Fibroblast of mammary gland (primary cell): ENCODE measurements around the gene BANK1.

Source experiments
- DNase-seq: peaks from one replicate; pipeline ENCODE4 v3.0.0-alpha.2; 2010; ENCODE audit warnings: low read depth
- H3K4me3 ChIP-seq: 2 replicates; pipeline ENCODE4 v1.5.1; 2011; ENCODE audit warnings: low read depth, mild to moderate bottlenecking, low read length, moderate library complexity; ENCODE audit not compliant: control insufficient read depth
- TF ChIP-seq, protein P1 (sequence below): conservative IDR thresholded peaks from 2 replicates; pipeline ENCODE4 v1.5.1; 2011; ENCODE audit warnings: low read depth, low read length, inconsistent platforms; ENCODE audit not compliant: control insufficient read depth, insufficient read depth

BANK1 gene

DNA sequence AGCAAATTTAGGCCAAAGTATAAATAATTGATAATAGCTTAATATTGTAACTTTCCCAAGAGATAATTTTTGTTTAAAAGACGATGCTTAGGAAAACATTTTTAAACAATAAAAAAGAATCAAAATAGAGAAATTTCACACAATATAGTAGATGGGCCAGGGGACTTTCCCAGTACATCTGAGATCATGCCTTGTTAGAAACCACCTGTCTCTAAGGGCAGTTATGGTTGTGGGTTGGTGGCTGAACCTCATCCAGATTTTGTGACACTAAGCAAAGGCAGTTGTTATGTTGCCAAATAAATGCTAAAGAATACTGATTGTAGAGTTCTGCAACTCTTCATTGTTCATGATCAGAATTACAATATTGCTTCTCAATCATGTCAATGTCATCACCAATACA is 270.6 kb downstream of the BANK1 start:
- DNase-seq = no peak
- TF ChIP-seq, protein P1, sequence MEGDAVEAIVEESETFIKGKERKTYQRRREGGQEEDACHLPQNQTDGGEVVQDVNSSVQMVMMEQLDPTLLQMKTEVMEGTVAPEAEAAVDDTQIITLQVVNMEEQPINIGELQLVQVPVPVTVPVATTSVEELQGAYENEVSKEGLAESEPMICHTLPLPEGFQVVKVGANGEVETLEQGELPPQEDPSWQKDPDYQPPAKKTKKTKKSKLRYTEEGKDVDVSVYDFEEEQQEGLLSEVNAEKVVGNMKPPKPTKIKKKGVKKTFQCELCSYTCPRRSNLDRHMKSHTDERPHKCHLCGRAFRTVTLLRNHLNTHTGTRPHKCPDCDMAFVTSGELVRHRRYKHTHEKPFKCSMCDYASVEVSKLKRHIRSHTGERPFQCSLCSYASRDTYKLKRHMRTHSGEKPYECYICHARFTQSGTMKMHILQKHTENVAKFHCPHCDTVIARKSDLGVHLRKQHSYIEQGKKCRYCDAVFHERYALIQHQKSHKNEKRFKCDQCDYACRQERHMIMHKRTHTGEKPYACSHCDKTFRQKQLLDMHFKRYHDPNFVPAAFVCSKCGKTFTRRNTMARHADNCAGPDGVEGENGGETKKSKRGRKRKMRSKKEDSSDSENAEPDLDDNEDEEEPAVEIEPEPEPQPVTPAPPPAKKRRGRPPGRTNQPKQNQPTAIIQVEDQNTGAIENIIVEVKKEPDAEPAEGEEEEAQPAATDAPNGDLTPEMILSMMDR = no peak
- no peak overlapping the region for H3K4me3 ChIP-seq

DNA sequence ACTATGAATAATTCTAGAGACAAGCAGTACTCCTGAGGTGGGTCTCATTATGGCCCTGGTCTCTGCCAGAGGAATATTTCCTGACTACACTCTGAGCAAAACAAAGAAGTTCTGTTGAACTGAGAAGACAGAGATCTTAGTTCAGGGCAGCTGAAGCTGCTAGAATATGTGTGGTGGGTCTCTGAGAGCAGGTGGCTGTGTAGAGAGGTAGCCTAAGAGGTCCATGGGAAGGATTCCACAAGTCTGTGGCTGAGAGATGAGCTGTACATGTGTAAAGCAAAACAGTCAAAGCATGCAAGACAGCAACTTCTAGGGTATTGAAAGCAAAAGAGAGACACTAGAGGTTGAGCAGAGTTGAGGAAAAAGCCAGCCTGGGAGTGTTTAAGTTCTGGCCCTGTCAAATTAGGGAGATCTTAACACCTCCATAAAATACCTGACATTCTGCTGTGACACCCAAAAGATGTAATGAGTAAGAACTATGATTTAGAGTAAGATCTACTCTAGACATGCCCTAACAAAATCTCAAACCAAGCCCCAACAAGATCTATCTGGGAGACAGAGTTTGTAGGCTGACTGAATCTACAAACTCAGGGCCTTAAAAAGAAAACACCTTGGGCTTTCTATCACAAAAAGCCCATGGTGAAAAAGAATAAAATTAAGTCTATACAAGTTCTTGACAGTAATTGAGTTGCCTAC is 274.4 kb downstream of the BANK1 start:
- H3K4me3 ChIP-seq = no peak overlapping the region
- TF ChIP-seq, protein P1 = no peak
- DNase-seq = no peak

DNA sequence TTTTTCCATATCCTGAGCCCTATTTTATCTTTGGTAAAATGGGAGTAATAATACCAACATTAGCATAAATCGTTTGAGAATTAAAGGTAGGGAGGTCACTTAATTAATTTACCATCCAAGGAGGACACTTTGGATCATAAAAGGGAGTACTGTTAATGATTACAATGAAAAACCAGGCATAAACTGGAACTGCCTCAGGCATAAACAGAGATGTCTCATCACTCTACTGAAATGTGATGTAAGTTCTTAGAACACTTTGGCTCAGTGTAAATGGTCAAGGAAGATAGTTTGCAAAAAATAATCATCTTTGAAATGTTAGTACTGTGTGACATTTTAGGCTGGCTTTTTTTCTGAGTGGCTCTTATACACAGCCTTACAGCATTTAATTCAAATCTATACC is 286.1 kb downstream of the BANK1 start:
- no peak overlapping the region for H3K4me3 ChIP-seq
- TF ChIP-seq, protein P1 = no peak
- no peak for DNase-seq

DNA sequence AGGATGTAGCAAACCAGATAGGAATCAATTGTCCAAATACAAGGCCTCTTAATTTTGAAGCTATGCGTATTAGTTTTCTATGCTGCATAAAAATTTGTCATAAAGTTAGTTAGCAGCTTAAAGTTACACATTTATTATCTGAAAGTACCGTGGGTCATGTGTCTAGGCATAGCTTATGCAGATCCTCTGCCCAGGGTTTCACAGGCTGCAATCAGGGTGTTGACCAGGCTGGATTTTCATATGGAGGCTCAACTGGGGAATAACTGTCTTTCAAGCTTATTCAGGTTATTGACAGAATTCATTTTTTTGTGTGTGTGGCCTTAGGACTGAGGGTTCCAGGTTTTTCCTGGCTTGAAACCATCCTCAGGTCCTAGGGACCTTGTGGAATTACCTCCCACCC is 289.7 kb downstream of the BANK1 start:
- DNase-seq = no peak
- TF ChIP-seq, protein P1 = no peak
- no peak overlapping the region for H3K4me3 ChIP-seq

DNA sequence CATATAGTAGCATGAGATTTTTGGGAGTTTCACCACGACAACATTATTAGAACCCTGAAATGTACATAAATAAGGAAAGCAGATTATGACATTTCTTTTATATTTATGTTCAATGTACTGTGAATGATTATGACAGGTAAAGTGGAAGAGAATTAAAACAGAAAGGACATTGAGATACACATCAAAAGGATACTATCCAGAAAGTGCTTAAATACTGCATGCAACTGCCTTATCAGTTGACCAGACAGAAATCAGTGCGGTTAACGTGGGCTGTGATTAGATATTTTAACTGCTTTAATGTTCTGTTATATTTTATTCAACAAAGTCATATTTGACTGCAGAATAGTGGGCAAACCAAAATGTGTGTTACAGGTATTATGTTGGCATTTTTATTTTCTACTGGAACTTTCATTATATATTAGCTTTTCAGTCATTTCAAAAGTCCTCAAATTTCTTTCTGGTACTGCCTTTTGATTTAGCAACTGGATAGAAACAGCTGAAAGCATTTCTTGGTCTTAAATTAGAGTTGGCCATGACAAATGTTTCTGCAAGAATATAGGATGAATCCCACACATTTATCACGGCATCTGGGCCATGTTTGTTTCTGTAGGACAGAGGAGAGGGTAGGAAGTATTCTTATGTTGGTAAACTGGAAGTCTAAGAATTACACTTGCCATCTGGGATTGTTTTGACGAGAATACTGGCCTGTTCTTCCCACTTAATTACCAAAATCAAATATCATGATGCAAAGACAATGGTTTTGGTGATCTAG is 299.5 kb downstream of the BANK1 start:
- TF ChIP-seq, protein P1 = no peak
- H3K4me3 ChIP-seq = no peak overlapping the region
- DNase-seq = no peak

DNA sequence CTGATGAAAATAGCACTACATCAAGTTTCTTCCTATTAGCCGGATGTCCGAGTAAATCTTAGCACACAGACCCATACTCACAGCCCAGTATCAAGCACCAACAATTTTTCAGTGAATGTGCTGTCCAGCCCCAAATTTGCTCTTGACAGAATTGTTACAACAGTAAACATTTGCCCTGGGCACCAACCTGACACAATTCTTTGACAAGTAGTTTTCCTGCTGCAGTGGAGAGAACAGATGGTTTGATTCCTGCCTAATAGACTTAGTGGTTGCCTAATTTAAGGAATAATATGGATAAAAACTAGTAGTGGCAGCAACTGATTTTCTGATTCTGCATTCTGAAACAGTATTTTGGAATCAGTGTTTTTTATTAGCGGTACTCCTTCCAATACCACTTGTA is 301.1 kb downstream of the BANK1 start:
- TF ChIP-seq, protein P1 = no peak
- no peak for DNase-seq
- H3K4me3 ChIP-seq = no peak overlapping the region
